Pancreas (tissue), 10 donors: ENCODE measurements around the gene RSPH1. TPM values are rescaled to one million over a fixed set of nuclear protein-coding genes. Genes with fewer than 3 reads are reported as not detected.

Experiments used
- ATAC-seq, 4 donors: fragments of 200-7000 bp; cut with Tn5 transposase; one replicate each; pipeline versions ENCODE4 v1.8.0 to v1.9.1; 2020; ENCODE audit warnings: mild to moderate bottlenecking in 4 of 4, moderate library complexity in 4 of 4
- DNase-seq, 6 donors: peaks; one replicate each; pipeline ENCODE4 v3.0.0-alpha.2; 2020
- FAIRE-seq: peaks from 2 replicates; lab custom pipeline; 2012; peaks lifted over from hg19 to GRCh38; lab: Jason Lieb, UNC
- H3K27ac ChIP-seq, 4 donors: fragments of 200-600 bp; sonication (generic); 1 replicate in 3 of 4; 2 replicates in 1 of 4; pipeline versions ENCODE4 v1.5.0 to v1.8.0; 2020
- H3K27me3 ChIP-seq, 4 donors: fragments of 200-600 bp; one replicate each; pipeline ENCODE4 v1.8.0; 2021
- H3K36me3 ChIP-seq, 3 donors: fragments of 200-600 bp; sonication (generic) in 1 of 3; one replicate each; pipeline versions ENCODE4 v1.5.0 to v1.8.0; 2020 to 2021
- H3K4me1 ChIP-seq, 3 donors: fragments of 200-600 bp; one replicate each; pipeline ENCODE4 v1.8.0; 2021
- H3K4me3 ChIP-seq, 4 donors: fragments of 200-600 bp; sonication (generic) in 2 of 4; one replicate each; pipeline versions ENCODE4 v1.5.0 to v1.8.0; 2020 to 2021
- H3K9me3 ChIP-seq, 4 donors: fragments of 200-600 bp; one replicate each; pipeline ENCODE4 v1.8.0; 2021
- CTCF ChIP-seq, 4 donors: fragments of 200-600 bp; sonication (generic) in 3 of 4; IDR thresholded peaks; one replicate each; pipeline versions ENCODE4 v1.5.0 to v1.8.0; 2021; ENCODE audit warnings: antibody characterized with exemption in 4 of 4
- WGBS, 2 donors: extraction: QIAGEN DNeasy Blood & Tissue Kit; methylation state at CpG; one replicate each; pipeline ENCODE4 v1.1.7; 2013; 5-methylcytosine and 5-hydroxymethylcytosine counted together
- intact Hi-C, 3 donors: fragments of 100-400 bp; cut with DNase I; formaldehyde crosslinking; loops; one replicate each; pipeline versions ENCODE4 v1.11.1 to v1.14.2; 2022
- polyA plus RNA-seq, 2 donors: library from polyadenylated mRNA; stranded (reverse); fragments of 200-250 nt; gene quantifications; one replicate each; pipeline ENCODE4 v1.2.3, GENCODE V29; 2013
- total RNA-seq, 6 donors: library from RNA; stranded (reverse); fragmentation: NEBNext Ultra II Directional in 4 of 6; extraction: Animal tissue kit (Norgen Biotek cat#: 25700) in 4 of 6; gene quantifications; one replicate each; pipeline versions ENCODE4 v1.2.1 to v1.2.4, GENCODE V29; 2021 to 2023
- donor health status: healthy with polysubstance abuse.
- donor health status: DM: no; HTN: no; CAD: no; lungs with moderate emphysema.
- donor health status: DM: no; HTN: no; CAD: no.
- donor health status: control.
- donor health status: control.
- donor health status: Bipolar disorder and iron deficiency.
- donor health status: DM: yes; HTN: yes; CAD: no.
- donor health status: DM: no; HTN: no; CAD: no.
- donor health status: DM: no; HTN: no; CAD: no.
- donor health status: DM: yes; HTN: yes; CAD: no.

RSPH1 gene
- total and polyA plus RNA-seq, 8 donors, result 0.94 to 5.0 (median 2.1) TPM

- DNase-seq, result no peak
- intact Hi-C loops, result no loop called here
- 84 to 87% methylated on average over 4 of the region's 4 CpGs for WGBS, 2 donors
These were observed 37.9 kb upstream of the RSPH1 start for GRCh38 chr21:42533963-42534355.

GRCh38 chr21:42533306-42533962 lies 37.4 kb upstream of the RSPH1 start:
- H3K36me3 ChIP-seq, result peaks cover 0 to 17% (median 0%) of the 10 kb centered on the region in 3 donors
- WGBS, 2 donors, result 91 to 96% methylated on average over 13 of the region's 13 CpGs
- DNase-seq, result peak in 1 of 6 donors; percentile 27

More at GRCh38 chr21:42533963-42534355, 37.9 kb upstream of the RSPH1 start:
- Histone ChIP-seq H3K4me3 (no peak overlapping the region), H3K27ac (no peak overlapping the region), H3K9me3 (no peaks in the 10 kb centered on the region), H3K4me1 (no peaks in the 10 kb centered on the region), H3K36me3 (peaks cover 0 to 17% (median 0%) of the 10 kb centered on the region in 3 donors), H3K27me3 (no peaks in the 10 kb centered on the region)
- ATAC-seq (no peak), FAIRE-seq (no peak)
- no peak for TF ChIP-seq CTCF (IDR thresholded peaks at IDR 0.05)

GRCh38 chr21:42532466-42533181 lies 36.6 kb upstream of the RSPH1 start:
- peaks cover 0 to 17% (median 0%) of the 10 kb centered on the region in 3 donors for H3K36me3 ChIP-seq
- peak; percentile 28 to 69 (median 50) for ATAC-seq
- no peak for FAIRE-seq
- no peak overlapping the region for H3K4me3 ChIP-seq
- H3K27ac ChIP-seq, result no peak overlapping the region
- peak in 4 of 6 donors; percentile 30 to 48 (median 46) for DNase-seq
- no peaks in the 10 kb centered on the region for H3K4me1 ChIP-seq
- H3K9me3 ChIP-seq, result no peaks in the 10 kb centered on the region
- no peaks in the 10 kb centered on the region for H3K27me3 ChIP-seq
- WGBS, 2 donors, result 64 to 67% methylated on average over 18 of the region's 18 CpGs
- no peak for TF ChIP-seq CTCF (IDR thresholded peaks at IDR 0.05)
- intact Hi-C loops, result no loop called here

More at GRCh38 chr21:42533306-42533962, 37.4 kb upstream of the RSPH1 start:
- H3K9me3 ChIP-seq, result no peaks in the 10 kb centered on the region
- no peak for TF ChIP-seq CTCF (IDR thresholded peaks at IDR 0.05)
- no peak overlapping the region for H3K27ac ChIP-seq
- H3K4me1 ChIP-seq, result no peaks in the 10 kb centered on the region
- FAIRE-seq, result no peak
- ATAC-seq, result no peak
- intact Hi-C loops, result no loop called here
- H3K4me3 ChIP-seq, result no peak overlapping the region
- no peaks in the 10 kb centered on the region for H3K27me3 ChIP-seq

- no peak overlapping the region for H3K27ac ChIP-seq
- no peak for FAIRE-seq
- 88 to 92% methylated on average over 8 of the region's 8 CpGs for WGBS, 2 donors
- no peaks in the 10 kb centered on the region for H3K4me1 ChIP-seq
- no peak for TF ChIP-seq CTCF (IDR thresholded peaks at IDR 0.05)
- no peaks in the 10 kb centered on the region for H3K9me3 ChIP-seq
- H3K36me3 ChIP-seq, result peaks cover 0 to 17% (median 0%) of the 10 kb centered on the region in 3 donors
- peak in 1 of 6 donors; percentile 29 for DNase-seq
- no peaks in the 10 kb centered on the region for H3K27me3 ChIP-seq
- no peak for ATAC-seq
- no peak overlapping the region for H3K4me3 ChIP-seq
- intact Hi-C loops, result no loop called here
These were observed 35.7 kb upstream of the RSPH1 start for GRCh38 chr21:42531771-42532170.
